Left renal cortex interstitium (tissue), 4 donors: ENCODE measurements around the gene NCKAP1. TPM values are rescaled to one million over a fixed set of nuclear protein-coding genes. Genes with fewer than 3 reads are reported as not detected.
"Not testable (repeated sequence)": the region's sequence is repeated elsewhere in the genome, so short reads cannot be mapped to it uniquely, and the experiment has no call there.

Experiments
- DNase-seq, 4 donors: peaks; one replicate each; pipeline ENCODE4 v3.0.0-alpha.2; 2013; ENCODE audit warnings: low read depth in 4 of 4, low spot score in 2 of 4, missing footprints in 1 of 4
- polyA plus RNA-seq, 4 donors: library from polyadenylated mRNA; unstranded; fragments of 120-200 nt; gene quantifications; one replicate each; pipeline ENCODE4 v1.2.1, GENCODE V29; 2013; ENCODE audit not compliant: insufficient read length in 4 of 4

NCKAP1 gene
- polyA plus RNA-seq, 4 donors = 109 to 142 (median 130) TPM

GRCh38 chr2:183037074-183037552, 1.1 kb downstream of the NCKAP1 start:
- peak in 3 of 4 donors; percentile 32 to 66 (median 37) for DNase-seq

- no peak for DNase-seq
Measured at GRCh38 chr2:183035954-183036669, 2.1 kb downstream of the NCKAP1 start.

GRCh38 chr2:183035298-183035953, 2.8 kb downstream of the NCKAP1 start:
- DNase-seq = no peak

- DNase-seq = no peak
Measured at GRCh38 chr2:183034806-183035205, 3.5 kb downstream of the NCKAP1 start.

GRCh38 chr2:183033951-183034350, 4.3 kb downstream of the NCKAP1 start:
- DNase-seq = no peak

- DNase-seq = no peak
Measured at GRCh38 chr2:183031911-183032794, 6.1 kb downstream of the NCKAP1 start.

- DNase-seq = no peak
Measured at GRCh38 chr2:183029219-183029618, 9.0 kb downstream of the NCKAP1 start.

GRCh38 chr2:183028108-183028507, 10.1 kb downstream of the NCKAP1 start:
- no peak for DNase-seq

- no peak for DNase-seq
Measured at GRCh38 chr2:183027443-183027842, 10.8 kb downstream of the NCKAP1 start.

GRCh38 chr2:183026424-183026823, 11.8 kb downstream of the NCKAP1 start:
- DNase-seq = no peak

GRCh38 chr2:183025993-183026392, 12.3 kb downstream of the NCKAP1 start:
- DNase-seq = no peak

- DNase-seq = no peak
Measured at GRCh38 chr2:183024339-183025095, 13.7 kb downstream of the NCKAP1 start.

GRCh38 chr2:183022711-183023110, 15.5 kb downstream of the NCKAP1 start:
- DNase-seq = no peak

- no peak for DNase-seq
Measured at GRCh38 chr2:183021613-183022012, 16.6 kb downstream of the NCKAP1 start.

- no peak for DNase-seq
Measured at GRCh38 chr2:183019718-183020442, 18.4 kb downstream of the NCKAP1 start.

- DNase-seq = not testable (repeated sequence)
Measured at GRCh38 chr2:183017845-183018244, 20.4 kb downstream of the NCKAP1 start.

GRCh38 chr2:183014005-183014404, 24.3 kb downstream of the NCKAP1 start:
- DNase-seq = no peak

GRCh38 chr2:183011743-183012142, 26.5 kb downstream of the NCKAP1 start:
- DNase-seq = no peak

GRCh38 chr2:183010112-183010511, 28.1 kb downstream of the NCKAP1 start:
- DNase-seq = peak in 3 of 4 donors; percentile 3 to 39 (median 4)
